ENCODE data around the gene TRIM56. TPM values are rescaled to one million over a fixed set of nuclear protein-coding genes. Genes with fewer than 3 reads are reported as not detected.
"Not testable (repeated sequence)": the region's sequence is repeated elsewhere in the genome, so short reads cannot be mapped to it uniquely, and the experiment has no call there.

Gene TRIM56
- total RNA-seq, 2 donors from 2014 or later, result 16.5 to 23.0 TPM

DNA sequence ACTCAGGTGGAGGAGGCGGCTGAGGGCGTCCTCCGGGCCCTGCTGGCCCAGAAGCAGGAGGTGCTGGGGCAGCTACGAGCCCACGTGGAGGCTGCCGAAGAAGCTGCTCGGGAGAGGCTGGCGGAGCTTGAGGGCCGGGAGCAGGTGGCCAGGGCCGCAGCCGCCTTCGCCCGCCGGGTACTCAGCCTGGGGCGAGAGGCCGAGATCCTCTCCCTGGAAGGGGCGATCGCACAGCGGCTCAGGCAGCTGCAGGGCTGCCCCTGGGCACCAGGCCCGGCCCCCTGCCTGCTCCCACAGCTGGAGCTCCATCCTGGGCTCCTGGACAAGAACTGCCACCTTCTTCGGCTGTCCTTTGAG lies 2.8 kb downstream of the TRIM56 start:
- no peak overlapping the region for H3K4me3 Mint-ChIP-seq
- DNase-seq, result no peak
- Histone ChIP-seq H3K36me3 (ENCODE audit: control insufficient read depth, insufficient read depth, low read length) (no peaks in the 10 kb centered on the region), H3K4me3 (ENCODE audit: low read length) (no peak overlapping the region), H3K27me3 (ENCODE audit: control insufficient read depth, insufficient read depth, low read length, poor library complexity, severe bottlenecking) (no peaks in the 10 kb centered on the region), H3K4me1 (ENCODE audit: control insufficient read depth, insufficient read depth, low read length) (no peaks in the 10 kb centered on the region), H3K9me3 (ENCODE audit: control insufficient read depth, low read length) (no peaks in the 10 kb centered on the region), H3K9ac (ENCODE audit: extremely low read depth, low read length, poor library complexity, severe bottlenecking) (no peak overlapping the region), H3K27ac (ENCODE audit: low read depth, low read length) (no peak overlapping the region)
- H3K27me3 Mint-ChIP-seq (ENCODE audit: insufficient read depth), result peaks cover 2% of the 10 kb centered on the region
- no peak overlapping the region for H3K27ac Mint-ChIP-seq
- TF ChIP-seq, protein P1, sequence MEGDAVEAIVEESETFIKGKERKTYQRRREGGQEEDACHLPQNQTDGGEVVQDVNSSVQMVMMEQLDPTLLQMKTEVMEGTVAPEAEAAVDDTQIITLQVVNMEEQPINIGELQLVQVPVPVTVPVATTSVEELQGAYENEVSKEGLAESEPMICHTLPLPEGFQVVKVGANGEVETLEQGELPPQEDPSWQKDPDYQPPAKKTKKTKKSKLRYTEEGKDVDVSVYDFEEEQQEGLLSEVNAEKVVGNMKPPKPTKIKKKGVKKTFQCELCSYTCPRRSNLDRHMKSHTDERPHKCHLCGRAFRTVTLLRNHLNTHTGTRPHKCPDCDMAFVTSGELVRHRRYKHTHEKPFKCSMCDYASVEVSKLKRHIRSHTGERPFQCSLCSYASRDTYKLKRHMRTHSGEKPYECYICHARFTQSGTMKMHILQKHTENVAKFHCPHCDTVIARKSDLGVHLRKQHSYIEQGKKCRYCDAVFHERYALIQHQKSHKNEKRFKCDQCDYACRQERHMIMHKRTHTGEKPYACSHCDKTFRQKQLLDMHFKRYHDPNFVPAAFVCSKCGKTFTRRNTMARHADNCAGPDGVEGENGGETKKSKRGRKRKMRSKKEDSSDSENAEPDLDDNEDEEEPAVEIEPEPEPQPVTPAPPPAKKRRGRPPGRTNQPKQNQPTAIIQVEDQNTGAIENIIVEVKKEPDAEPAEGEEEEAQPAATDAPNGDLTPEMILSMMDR (conservative IDR thresholded peaks at IDR 0.05), result no peak
- H3K36me3 Mint-ChIP-seq (ENCODE audit: low read depth), result peaks cover 31% of the 10 kb centered on the region
- peaks cover 19% of the 10 kb centered on the region for H3K9me3 Mint-ChIP-seq
- 96 to 100% methylated on average over 4 to 21 of the region's 21 CpGs for WGBS, 2 experiments (ENCODE audit: insufficient coverage in 1 of 2, insufficient read length in 1 of 2)
- peaks cover 7% of the 10 kb centered on the region for H3K4me1 Mint-ChIP-seq

DNA sequence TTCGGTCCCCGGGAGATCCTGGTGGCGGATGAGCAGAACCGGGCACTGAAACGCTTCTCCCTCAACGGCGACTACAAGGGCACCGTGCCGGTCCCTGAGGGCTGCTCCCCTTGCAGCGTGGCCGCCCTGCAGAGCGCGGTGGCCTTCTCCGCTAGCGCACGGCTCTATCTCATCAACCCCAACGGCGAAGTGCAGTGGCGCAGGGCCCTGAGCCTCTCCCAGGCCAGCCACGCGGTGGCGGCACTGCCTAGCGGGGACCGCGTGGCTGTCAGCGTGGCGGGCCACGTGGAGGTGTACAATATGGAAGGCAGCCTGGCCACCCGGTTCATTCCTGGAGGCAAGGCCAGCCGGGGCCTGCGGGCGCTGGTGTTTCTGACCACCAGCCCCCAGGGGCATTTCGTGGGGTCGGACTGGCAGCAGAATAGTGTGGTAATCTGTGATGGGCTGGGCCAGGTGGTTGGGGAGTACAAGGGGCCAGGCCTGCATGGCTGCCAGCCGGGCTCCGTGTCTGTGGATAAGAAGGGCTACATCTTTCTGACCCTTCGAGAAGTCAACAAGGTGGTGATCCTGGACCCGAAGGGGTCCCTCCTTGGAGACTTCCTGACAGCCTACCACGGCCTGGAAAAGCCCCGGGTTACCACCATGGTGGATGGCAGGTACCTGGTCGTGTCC lies 3.7 kb downstream of the TRIM56 start:
- Histone ChIP-seq H3K4me3 (ENCODE audit: low read length) (no peak overlapping the region), H3K36me3 (ENCODE audit: control insufficient read depth, insufficient read depth, low read length) (no peaks in the 10 kb centered on the region), H3K4me1 (ENCODE audit: control insufficient read depth, insufficient read depth, low read length) (no peaks in the 10 kb centered on the region), H3K27me3 (ENCODE audit: control insufficient read depth, insufficient read depth, low read length, poor library complexity, severe bottlenecking) (no peaks in the 10 kb centered on the region), H3K9me3 (ENCODE audit: control insufficient read depth, low read length) (no peaks in the 10 kb centered on the region), H3K9ac (ENCODE audit: extremely low read depth, low read length, poor library complexity, severe bottlenecking) (no peak overlapping the region), H3K27ac (ENCODE audit: low read depth, low read length) (no peak overlapping the region)
- Mint-ChIP-seq H3K27me3 (ENCODE audit: insufficient read depth) (peaks cover 2% of the 10 kb centered on the region), H3K27ac (no peak overlapping the region), H3K4me1 (peaks cover 7% of the 10 kb centered on the region), H3K36me3 (ENCODE audit: low read depth) (peaks cover 31% of the 10 kb centered on the region), H3K4me3 (no peak overlapping the region), H3K9me3 (peaks cover 19% of the 10 kb centered on the region)
- 94 to 97% methylated on average over 37 to 41 of the region's 41 CpGs for WGBS, 2 experiments (ENCODE audit: insufficient coverage in 1 of 2, insufficient read length in 1 of 2)
- TF ChIP-seq, protein P1 (conservative IDR thresholded peaks at IDR 0.05), result no peak
- DNase-seq, result no peak

DNA sequence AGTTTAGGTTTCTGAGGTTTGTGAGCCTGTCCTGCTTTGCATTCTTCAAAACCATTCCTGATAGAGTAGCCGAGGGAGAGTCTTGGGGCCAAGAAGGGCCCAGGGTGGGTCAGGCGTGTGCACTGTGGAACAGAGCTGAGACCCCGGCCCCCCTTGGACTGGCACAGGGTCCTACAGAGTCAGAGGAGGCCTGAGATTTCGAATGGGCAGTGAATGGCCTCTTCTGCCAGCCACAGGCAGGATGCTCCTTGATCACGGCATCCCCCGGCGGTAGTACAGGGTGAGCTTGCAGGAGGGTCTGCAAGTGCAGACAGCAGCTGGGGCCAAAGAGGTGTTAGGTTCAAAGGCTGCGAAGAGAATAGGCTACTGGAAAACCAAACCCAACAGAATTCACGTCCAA lies 4.6 kb downstream of the TRIM56 start:
- no peaks in the 10 kb centered on the region for H3K4me1 ChIP-seq (ENCODE audit: control insufficient read depth, insufficient read depth, low read length)
- DNase-seq, result no peak

DNA sequence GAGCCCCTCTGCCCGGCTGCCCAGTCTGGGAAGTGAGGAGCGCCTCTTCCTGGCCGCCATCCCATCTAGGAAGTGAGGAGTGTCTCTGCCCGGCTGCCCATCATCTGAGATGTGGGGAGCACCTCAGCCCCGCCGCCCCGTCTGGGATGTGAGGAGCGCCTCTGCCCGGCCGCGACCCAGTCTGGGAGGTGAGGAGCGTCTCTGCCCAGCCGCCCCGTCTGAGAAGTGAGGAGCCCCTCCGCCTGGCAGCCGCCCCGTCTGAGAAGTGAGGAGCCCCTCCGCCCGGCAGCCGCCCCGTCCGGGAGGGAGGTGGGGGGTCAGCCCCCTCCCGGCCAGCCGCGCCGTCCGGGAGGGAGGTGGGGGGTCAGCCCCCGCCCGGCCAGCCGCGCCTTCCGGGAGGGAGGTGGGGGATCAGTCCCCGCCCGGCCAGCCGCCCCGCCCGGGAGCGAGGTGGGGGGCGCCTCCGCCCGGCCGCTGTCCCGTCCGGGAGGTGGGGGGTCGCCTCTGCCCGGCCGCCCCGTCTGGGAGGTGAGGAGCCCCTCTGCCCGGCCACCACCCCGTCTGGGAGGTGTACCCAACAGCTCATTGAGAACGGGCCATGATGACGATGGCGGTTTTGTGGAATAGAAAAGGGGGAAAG lies 7.1 kb downstream of the TRIM56 start:
- Mint-ChIP-seq H3K9me3 (peaks cover 19% of the 10 kb centered on the region), H3K36me3 (ENCODE audit: low read depth) (peaks cover 31% of the 10 kb centered on the region)
- not testable (repeated sequence) for DNase-seq; H3K27me3 ChIP-seq (ENCODE audit: control insufficient read depth, insufficient read depth, low read length, poor library complexity, severe bottlenecking); H3K9ac ChIP-seq (ENCODE audit: extremely low read depth, low read length, poor library complexity, severe bottlenecking); H3K27ac Mint-ChIP-seq; H3K36me3 ChIP-seq (ENCODE audit: control insufficient read depth, insufficient read depth, low read length); H3K4me3 Mint-ChIP-seq; H3K4me1 Mint-ChIP-seq; H3K9me3 ChIP-seq (ENCODE audit: control insufficient read depth, low read length); H3K4me3 ChIP-seq (ENCODE audit: low read length); H3K27ac ChIP-seq (ENCODE audit: low read depth, low read length); H3K27me3 Mint-ChIP-seq (ENCODE audit: insufficient read depth); H3K4me1 ChIP-seq (ENCODE audit: control insufficient read depth, insufficient read depth, low read length)
- 97% methylated on average over 12 to 49 of the region's 53 CpGs for WGBS, 2 experiments (ENCODE audit: insufficient coverage in 1 of 2, insufficient read length in 1 of 2)

More for the DNA sequence above, 4.6 kb downstream of the TRIM56 start:
- Histone ChIP-seq H3K36me3 (ENCODE audit: control insufficient read depth, insufficient read depth, low read length) (no peaks in the 10 kb centered on the region), H3K9me3 (ENCODE audit: control insufficient read depth, low read length) (no peaks in the 10 kb centered on the region), H3K27ac (ENCODE audit: low read depth, low read length) (no peak overlapping the region), H3K4me3 (ENCODE audit: low read length) (no peak overlapping the region), H3K9ac (ENCODE audit: extremely low read depth, low read length, poor library complexity, severe bottlenecking) (no peak overlapping the region), H3K27me3 (ENCODE audit: control insufficient read depth, insufficient read depth, low read length, poor library complexity, severe bottlenecking) (no peaks in the 10 kb centered on the region)
- H3K27me3 Mint-ChIP-seq (ENCODE audit: insufficient read depth), result peaks cover 2% of the 10 kb centered on the region
- H3K27ac Mint-ChIP-seq, result no peak overlapping the region
- peaks cover 19% of the 10 kb centered on the region for H3K9me3 Mint-ChIP-seq
- WGBS, 2 experiments (ENCODE audit: insufficient coverage in 1 of 2, insufficient read length in 1 of 2), result 92 to 95% methylated on average over 7 to 9 of the region's 9 CpGs
- TF ChIP-seq, protein P1 (conservative IDR thresholded peaks at IDR 0.05), result no peak
- H3K4me1 Mint-ChIP-seq, result peaks cover 3% of the 10 kb centered on the region
- peaks cover 31% of the 10 kb centered on the region for H3K36me3 Mint-ChIP-seq (ENCODE audit: low read depth)
- no peak overlapping the region for H3K4me3 Mint-ChIP-seq
